ENCODE measurements around the gene NDC80. TPM values are rescaled to one million over a fixed set of nuclear protein-coding genes. Genes with fewer than 3 reads are reported as not detected.

Gene NDC80
- total RNA-seq, 1 donor from 2014 or later, result 42.6 TPM

Other genes starting within 250 kb of the NDC80 start
- 15.0 and 26.2 TPM in 2 replicates for gene METTL4, start 52 bp upstream of the NDC80 start, total RNA-seq
- 98.6 and 112 TPM in 2 replicates for gene SMCHD1, start 84.2 kb downstream of the NDC80 start, total RNA-seq

All from activated T-helper 1 cell treated with anti-CD3 and anti-CD28 coated beads, Interleukin-12 subunit alpha, Interleukin-12 subunit beta, Interleukin-2, Interleukin-4 antibody, amounts not matched to agents 30 ng/mL and 10 ng/mL and 1 ng/mL, durations not matched to agents 14 hours and 24 hours and 36 hours (primary cell).